Activated naive CD4-positive, alpha-beta T cell treated with anti-CD3 and anti-CD28 coated beads, Interleukin-2, amount 50 U/mL, for 24 hours (primary cell): ENCODE data around the gene RAPGEF3.
A peak's percentile ranks its signal among the peaks of the same experiment; 100 is the strongest.

Experiments
- H3K27ac Mint-ChIP-seq: one replicate; pipeline ENCODE4 v1.8.0; 2021; ENCODE audit warnings: mild to moderate bottlenecking, mixed read lengths
- H3K27me3 Mint-ChIP-seq: one replicate; pipeline ENCODE4 v1.8.0; 2021; ENCODE audit warnings: mixed read lengths
- H3K36me3 Mint-ChIP-seq: one replicate; pipeline ENCODE4 v1.8.0; 2021; ENCODE audit warnings: mixed read lengths
- H3K4me1 Mint-ChIP-seq: one replicate; pipeline ENCODE4 v1.8.0; 2021; ENCODE audit warnings: mixed read lengths
- H3K4me3 Mint-ChIP-seq: one replicate; pipeline ENCODE4 v1.8.0; 2021; ENCODE audit warnings: mild to moderate bottlenecking, mixed read lengths
- H3K9me3 Mint-ChIP-seq: one replicate; pipeline ENCODE4 v1.8.0; 2021; ENCODE audit warnings: mixed read lengths

RAPGEF3 gene

DNA sequence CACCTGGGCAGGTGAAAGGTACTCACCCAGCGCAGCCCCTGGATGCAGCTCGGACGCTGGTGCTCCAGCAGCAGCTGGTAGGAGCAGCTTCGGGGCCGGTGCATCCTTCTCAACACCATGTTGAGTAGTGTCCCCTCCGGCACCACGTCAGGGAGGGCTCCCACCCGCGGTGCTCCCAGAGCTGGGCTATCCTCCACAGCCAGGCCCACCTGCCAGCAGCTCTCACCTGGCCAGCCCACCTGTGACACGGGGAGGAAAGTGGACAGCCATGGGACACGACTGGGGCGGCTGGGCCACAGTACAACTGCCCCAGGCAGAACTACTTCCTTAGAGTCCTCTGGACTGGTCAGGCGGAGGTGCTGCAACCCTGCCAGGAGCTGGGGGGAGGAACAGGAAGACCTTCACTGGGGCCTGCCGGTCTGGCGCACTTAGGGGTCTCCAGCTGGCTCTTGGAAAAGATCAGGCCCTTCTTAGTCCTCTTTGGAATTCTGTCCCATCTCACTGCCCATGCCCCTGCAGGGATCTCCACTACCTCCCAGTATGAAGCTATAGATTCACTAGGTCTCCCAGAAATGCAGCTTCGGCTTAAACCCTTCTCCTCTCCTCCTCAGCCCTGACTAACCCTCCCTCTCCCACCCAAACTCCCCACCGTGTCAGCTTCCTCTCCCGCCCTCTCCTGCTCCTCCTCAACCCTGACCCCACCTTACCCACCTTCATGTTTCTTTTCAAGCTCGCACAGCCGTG, 668 bp downstream of the RAPGEF3 start:
- Mint-ChIP-seq H3K4me3 (peak overlapping the region; percentile 42), H3K4me1 (peaks cover 11% of the 10 kb centered on the region), H3K9me3 (no peaks in the 10 kb centered on the region), H3K27ac (peak overlapping the region; percentile 68), H3K36me3 (no peaks in the 10 kb centered on the region), H3K27me3 (no peaks in the 10 kb centered on the region)

DNA sequence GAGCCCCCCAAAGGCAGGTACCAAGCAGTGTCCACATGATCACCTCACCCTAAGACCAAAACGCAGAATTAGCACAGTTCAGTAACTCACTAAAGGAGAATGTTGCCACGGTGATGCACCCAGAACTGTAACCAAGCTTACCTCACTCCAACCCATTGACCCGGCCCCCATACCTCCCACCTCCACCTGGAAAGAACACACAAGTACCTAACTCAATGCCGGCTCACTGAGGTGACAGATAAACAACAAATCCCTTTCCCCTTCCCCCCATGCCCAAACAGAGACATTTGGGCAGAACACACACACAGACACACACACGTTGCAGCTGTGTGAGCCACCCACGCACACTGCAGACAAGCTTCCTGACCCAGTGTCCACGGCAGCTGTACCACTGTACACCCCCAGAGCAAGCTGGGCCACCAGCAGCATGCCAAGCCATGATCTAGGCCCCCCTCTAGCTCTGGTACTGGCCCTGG, 1.3 kb downstream of the RAPGEF3 start:
- Mint-ChIP-seq H3K4me3 (peak overlapping the region; percentile 15), H3K4me1 (peaks cover 11% of the 10 kb centered on the region), H3K9me3 (no peaks in the 10 kb centered on the region), H3K27me3 (no peaks in the 10 kb centered on the region), H3K27ac (no peak overlapping the region), H3K36me3 (no peaks in the 10 kb centered on the region)

- no peaks in the 10 kb centered on the region for H3K9me3 Mint-ChIP-seq
- no peaks in the 10 kb centered on the region for H3K27me3 Mint-ChIP-seq
- no peaks in the 10 kb centered on the region for H3K36me3 Mint-ChIP-seq
- H3K27ac Mint-ChIP-seq: peak overlapping the region; percentile 35
- peaks cover 11% of the 10 kb centered on the region for H3K4me1 Mint-ChIP-seq
- no peak overlapping the region for H3K4me3 Mint-ChIP-seq
Observed at GRCh38 chr12:47755655-47756562, 2.8 kb downstream of the RAPGEF3 start.

- no peak overlapping the region for H3K4me3 Mint-ChIP-seq
- H3K27me3 Mint-ChIP-seq: no peaks in the 10 kb centered on the region
- no peak overlapping the region for H3K27ac Mint-ChIP-seq
- peaks cover 11% of the 10 kb centered on the region for H3K4me1 Mint-ChIP-seq
- no peaks in the 10 kb centered on the region for H3K9me3 Mint-ChIP-seq
- no peaks in the 10 kb centered on the region for H3K36me3 Mint-ChIP-seq
Observed at GRCh38 chr12:47754881-47755280, 3.8 kb downstream of the RAPGEF3 start.

DNA sequence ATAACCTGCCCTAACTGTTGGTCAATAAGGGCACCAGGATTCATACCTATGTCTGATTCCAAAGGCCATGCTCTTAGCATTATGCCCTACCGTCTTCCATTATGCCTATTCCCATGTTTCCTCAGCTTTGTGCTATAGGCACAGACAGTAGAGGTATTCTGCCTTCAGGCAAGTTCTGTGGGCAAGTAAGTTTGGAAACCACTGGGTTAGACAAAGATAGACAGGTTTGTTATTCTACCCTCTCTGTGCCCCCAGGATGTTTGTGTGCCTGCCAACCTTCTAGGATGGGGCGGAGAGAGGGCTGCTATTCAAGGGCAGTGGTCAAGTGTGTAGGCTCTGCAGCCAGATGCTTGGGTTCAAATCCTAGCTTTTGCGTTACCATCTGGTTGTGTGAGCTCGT, 4.6 kb downstream of the RAPGEF3 start:
- Mint-ChIP-seq H3K27ac (no peak overlapping the region), H3K27me3 (no peaks in the 10 kb centered on the region), H3K9me3 (no peaks in the 10 kb centered on the region), H3K36me3 (no peaks in the 10 kb centered on the region), H3K4me3 (no peak overlapping the region), H3K4me1 (peaks cover 11% of the 10 kb centered on the region)

DNA sequence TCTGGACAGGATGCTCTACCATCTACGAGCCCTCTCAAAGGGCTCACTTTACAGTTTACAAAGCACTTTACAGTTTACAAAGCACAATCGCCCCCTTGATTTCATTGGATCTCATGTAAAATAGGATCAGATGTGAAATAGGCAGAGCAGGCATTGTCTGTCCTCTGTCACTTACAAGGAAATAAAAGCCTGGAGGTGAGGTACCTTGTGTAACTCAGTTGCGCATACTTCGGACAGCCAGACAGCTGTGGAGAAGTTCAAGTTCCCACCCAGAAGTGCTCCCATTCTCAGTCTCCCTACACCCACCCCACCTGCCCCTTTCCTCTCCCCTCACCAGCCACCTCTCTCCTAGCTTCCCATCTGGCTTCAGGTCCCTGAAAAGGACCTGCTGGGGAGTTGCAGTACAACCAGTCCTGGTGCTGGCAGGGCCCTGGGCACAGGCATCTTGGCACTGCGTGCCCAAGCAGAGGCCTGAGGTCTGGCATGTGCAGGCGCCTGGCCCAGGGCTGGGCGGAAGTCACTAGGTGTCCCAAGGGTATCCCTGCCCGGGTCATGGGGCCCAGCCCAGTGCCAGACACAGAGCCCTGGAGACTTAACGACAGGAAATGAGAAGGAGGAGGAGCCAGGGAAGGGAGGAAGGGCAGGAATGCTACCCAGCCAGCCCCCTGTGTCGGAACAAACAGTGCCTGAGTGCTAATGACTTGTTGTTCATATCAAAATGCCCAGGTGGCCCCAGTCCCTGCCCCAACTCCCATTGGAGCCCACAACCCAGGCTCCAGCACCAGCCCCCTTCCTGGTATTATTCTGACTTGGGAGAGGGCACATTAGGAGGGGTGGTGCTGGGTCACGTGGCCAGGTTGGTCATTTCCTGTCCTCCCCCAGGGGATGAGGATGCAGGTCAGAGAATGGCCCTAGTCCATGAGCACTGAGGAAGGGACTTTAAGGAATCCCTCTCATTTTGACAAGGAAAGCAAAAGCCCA, 5.4 kb downstream of the RAPGEF3 start:
- H3K27ac Mint-ChIP-seq: no peak overlapping the region
- peaks cover 11% of the 10 kb centered on the region for H3K4me1 Mint-ChIP-seq
- no peaks in the 10 kb centered on the region for H3K27me3 Mint-ChIP-seq
- H3K9me3 Mint-ChIP-seq: no peaks in the 10 kb centered on the region
- no peak overlapping the region for H3K4me3 Mint-ChIP-seq
- no peaks in the 10 kb centered on the region for H3K36me3 Mint-ChIP-seq

- Mint-ChIP-seq H3K36me3 (no peaks in the 10 kb centered on the region), H3K4me3 (no peak overlapping the region), H3K27me3 (no peaks in the 10 kb centered on the region), H3K27ac (no peak overlapping the region), H3K9me3 (no peaks in the 10 kb centered on the region), H3K4me1 (peaks cover 11% of the 10 kb centered on the region)
Observed at GRCh38 chr12:47752552-47752951, 6.1 kb downstream of the RAPGEF3 start.

- Mint-ChIP-seq H3K27ac (peak overlapping the region; percentile 46), H3K27me3 (no peaks in the 10 kb centered on the region)
Observed at GRCh38 chr12:47752121-47752520, 6.6 kb downstream of the RAPGEF3 start.

GRCh38 chr12:47751561-47751960, 7.1 kb downstream of the RAPGEF3 start:
- Mint-ChIP-seq H3K9me3 (no peaks in the 10 kb centered on the region), H3K27ac (no peak overlapping the region), H3K27me3 (no peaks in the 10 kb centered on the region), H3K4me3 (no peak overlapping the region), H3K4me1 (peaks cover 7% of the 10 kb centered on the region), H3K36me3 (no peaks in the 10 kb centered on the region)

More at GRCh38 chr12:47752121-47752520, 6.6 kb downstream of the RAPGEF3 start:
- H3K4me1 Mint-ChIP-seq: peaks cover 7% of the 10 kb centered on the region
- no peak overlapping the region for H3K4me3 Mint-ChIP-seq
- H3K9me3 Mint-ChIP-seq: no peaks in the 10 kb centered on the region
- H3K36me3 Mint-ChIP-seq: no peaks in the 10 kb centered on the region

- no peaks in the 10 kb centered on the region for H3K36me3 Mint-ChIP-seq
- H3K27me3 Mint-ChIP-seq: no peaks in the 10 kb centered on the region
- no peak overlapping the region for H3K27ac Mint-ChIP-seq
- H3K4me1 Mint-ChIP-seq: peaks cover 7% of the 10 kb centered on the region
- H3K4me3 Mint-ChIP-seq: no peak overlapping the region
- no peaks in the 10 kb centered on the region for H3K9me3 Mint-ChIP-seq
Observed at GRCh38 chr12:47750916-47751470, 7.7 kb downstream of the RAPGEF3 start.

- Mint-ChIP-seq H3K36me3 (no peaks in the 10 kb centered on the region), H3K27me3 (no peaks in the 10 kb centered on the region), H3K4me1 (peaks cover 2% of the 10 kb centered on the region), H3K27ac (no peak overlapping the region), H3K9me3 (no peaks in the 10 kb centered on the region), H3K4me3 (no peak overlapping the region)
Observed at GRCh38 chr12:47750229-47750798, 8.4 kb downstream of the RAPGEF3 start.

- Mint-ChIP-seq H3K4me3 (no peak overlapping the region), H3K4me1 (no peaks in the 10 kb centered on the region), H3K9me3 (no peaks in the 10 kb centered on the region), H3K27me3 (no peaks in the 10 kb centered on the region), H3K27ac (no peak overlapping the region), H3K36me3 (no peaks in the 10 kb centered on the region)
Observed at GRCh38 chr12:47748899-47749298, 9.8 kb downstream of the RAPGEF3 start.

GRCh38 chr12:47748507-47748828, 10.2 kb downstream of the RAPGEF3 start:
- Mint-ChIP-seq H3K36me3 (no peaks in the 10 kb centered on the region), H3K4me3 (no peak overlapping the region), H3K27me3 (no peaks in the 10 kb centered on the region), H3K9me3 (no peaks in the 10 kb centered on the region), H3K27ac (no peak overlapping the region), H3K4me1 (no peaks in the 10 kb centered on the region)

GRCh38 chr12:47747596-47748506, 10.8 kb downstream of the RAPGEF3 start:
- Mint-ChIP-seq H3K27ac (no peak overlapping the region), H3K36me3 (no peaks in the 10 kb centered on the region), H3K27me3 (no peaks in the 10 kb centered on the region), H3K4me3 (no peak overlapping the region), H3K4me1 (no peaks in the 10 kb centered on the region), H3K9me3 (no peaks in the 10 kb centered on the region)
